Nephron progenitor cell (in vitro differentiated cells): ENCODE results near the gene TEX261.

ENCODE experiments used
- DNase-seq: peaks from one replicate; pipeline ENCODE4 v3.0.0; 2021
- H3K27ac Mint-ChIP-seq: 2 replicates; pipeline ENCODE4 v1.8.0; 2021; ENCODE audit warnings: mild to moderate bottlenecking, moderate library complexity, mixed read lengths
- H3K27me3 Mint-ChIP-seq: 2 replicates; pipeline ENCODE4 v1.8.0; 2021; ENCODE audit warnings: mild to moderate bottlenecking, low read depth, mixed read lengths; ENCODE audit not compliant: poor library complexity
- H3K36me3 Mint-ChIP-seq: 2 replicates; pipeline ENCODE4 v1.8.0; 2021; ENCODE audit warnings: low read depth, mixed read lengths
- H3K4me1 Mint-ChIP-seq: 2 replicates; pipeline ENCODE4 v1.8.0; 2021; ENCODE audit warnings: mixed read lengths
- H3K4me3 Mint-ChIP-seq: 2 replicates; pipeline ENCODE4 v1.8.0; 2021; ENCODE audit warnings: mild to moderate bottlenecking, moderate library complexity, mixed read lengths
- H3K9me3 Mint-ChIP-seq: 2 replicates; pipeline ENCODE4 v1.8.0; 2021; ENCODE audit warnings: mild to moderate bottlenecking, moderate library complexity, mixed read lengths
- TF ChIP-seq, protein P1 (sequence below): fragments of 200-600 bp; sonication (generic); IDR thresholded peaks from 2 replicates; pipeline ENCODE4 v1.5.0; 2021; ENCODE audit warnings: antibody characterized with exemption

Gene TEX261

GRCh38 chr2:70984576-70985282 is 9.9 kb downstream of the TEX261 start:
- no peaks in the 10 kb centered on the region for H3K9me3 Mint-ChIP-seq
- DNase-seq = peak; percentile 77
- H3K4me3 Mint-ChIP-seq = no peak overlapping the region
- H3K36me3 Mint-ChIP-seq = peaks cover 28% of the 10 kb centered on the region
- TF ChIP-seq, protein P1, sequence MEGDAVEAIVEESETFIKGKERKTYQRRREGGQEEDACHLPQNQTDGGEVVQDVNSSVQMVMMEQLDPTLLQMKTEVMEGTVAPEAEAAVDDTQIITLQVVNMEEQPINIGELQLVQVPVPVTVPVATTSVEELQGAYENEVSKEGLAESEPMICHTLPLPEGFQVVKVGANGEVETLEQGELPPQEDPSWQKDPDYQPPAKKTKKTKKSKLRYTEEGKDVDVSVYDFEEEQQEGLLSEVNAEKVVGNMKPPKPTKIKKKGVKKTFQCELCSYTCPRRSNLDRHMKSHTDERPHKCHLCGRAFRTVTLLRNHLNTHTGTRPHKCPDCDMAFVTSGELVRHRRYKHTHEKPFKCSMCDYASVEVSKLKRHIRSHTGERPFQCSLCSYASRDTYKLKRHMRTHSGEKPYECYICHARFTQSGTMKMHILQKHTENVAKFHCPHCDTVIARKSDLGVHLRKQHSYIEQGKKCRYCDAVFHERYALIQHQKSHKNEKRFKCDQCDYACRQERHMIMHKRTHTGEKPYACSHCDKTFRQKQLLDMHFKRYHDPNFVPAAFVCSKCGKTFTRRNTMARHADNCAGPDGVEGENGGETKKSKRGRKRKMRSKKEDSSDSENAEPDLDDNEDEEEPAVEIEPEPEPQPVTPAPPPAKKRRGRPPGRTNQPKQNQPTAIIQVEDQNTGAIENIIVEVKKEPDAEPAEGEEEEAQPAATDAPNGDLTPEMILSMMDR = peak; percentile 76
- no peak overlapping the region for H3K27ac Mint-ChIP-seq
- H3K4me1 Mint-ChIP-seq = peaks cover 19% of the 10 kb centered on the region
- peaks cover 9% of the 10 kb centered on the region for H3K27me3 Mint-ChIP-seq

- Mint-ChIP-seq H3K27me3 (peaks cover 9% of the 10 kb centered on the region), H3K4me3 (no peak overlapping the region), H3K4me1 (peaks cover 19% of the 10 kb centered on the region), H3K9me3 (no peaks in the 10 kb centered on the region), H3K36me3 (peaks cover 28% of the 10 kb centered on the region), H3K27ac (no peak overlapping the region)
- TF ChIP-seq, protein P1 = no peak
- no peak for DNase-seq
Observed at GRCh38 chr2:70984228-70984575, 10.5 kb downstream of the TEX261 start.

DNA sequence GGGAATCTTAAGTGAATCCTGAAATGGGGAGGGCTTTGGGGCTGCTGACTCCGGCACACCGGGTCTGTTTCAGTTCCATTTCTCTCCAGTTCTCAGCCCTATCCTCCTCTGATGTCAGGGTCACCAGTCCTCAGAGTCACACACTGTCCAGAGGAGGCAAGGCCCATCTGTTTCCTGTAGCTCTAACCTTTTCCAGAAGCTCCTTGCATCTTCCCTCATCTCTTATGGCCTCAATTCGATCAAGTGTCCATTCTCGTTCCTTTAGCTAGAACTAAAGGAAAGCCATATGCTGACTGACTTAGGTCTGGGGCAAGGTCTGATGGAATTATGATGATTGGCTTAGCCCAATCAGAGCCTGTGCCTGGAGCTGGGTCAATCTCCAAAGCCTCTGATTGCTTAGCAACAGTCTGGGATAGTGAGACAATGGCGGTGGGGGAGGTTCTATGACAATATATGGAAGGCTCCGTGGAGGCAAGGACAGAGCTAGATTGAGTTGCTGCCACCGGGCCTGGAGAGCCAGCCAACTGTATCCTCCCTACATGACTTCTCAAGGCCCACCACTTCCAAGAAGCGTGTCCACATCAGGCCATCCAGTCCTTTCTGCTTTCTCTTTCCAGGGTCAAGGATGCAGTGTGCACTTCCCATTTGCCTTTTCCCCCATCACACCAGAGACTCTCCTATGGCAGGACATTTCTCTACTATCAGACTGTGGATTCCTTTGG is 11.0 kb downstream of the TEX261 start:
- H3K9me3 Mint-ChIP-seq = no peaks in the 10 kb centered on the region
- no peak overlapping the region for H3K4me3 Mint-ChIP-seq
- H3K27ac Mint-ChIP-seq = peak overlapping the region; percentile 7
- H3K4me1 Mint-ChIP-seq = peaks cover 19% of the 10 kb centered on the region
- H3K36me3 Mint-ChIP-seq = peaks cover 25% of the 10 kb centered on the region
- no peak for DNase-seq
- H3K27me3 Mint-ChIP-seq = peaks cover 9% of the 10 kb centered on the region
- TF ChIP-seq, protein P1 = no peak

- Mint-ChIP-seq H3K4me3 (no peak overlapping the region), H3K27ac (peak overlapping the region; percentile 7), H3K4me1 (peaks cover 23% of the 10 kb centered on the region), H3K36me3 (peaks cover 20% of the 10 kb centered on the region), H3K27me3 (peaks cover 9% of the 10 kb centered on the region), H3K9me3 (no peaks in the 10 kb centered on the region)
- TF ChIP-seq, protein P1 = no peak
- DNase-seq = no peak
Observed at GRCh38 chr2:70982971-70983370, 11.7 kb downstream of the TEX261 start.

DNA sequence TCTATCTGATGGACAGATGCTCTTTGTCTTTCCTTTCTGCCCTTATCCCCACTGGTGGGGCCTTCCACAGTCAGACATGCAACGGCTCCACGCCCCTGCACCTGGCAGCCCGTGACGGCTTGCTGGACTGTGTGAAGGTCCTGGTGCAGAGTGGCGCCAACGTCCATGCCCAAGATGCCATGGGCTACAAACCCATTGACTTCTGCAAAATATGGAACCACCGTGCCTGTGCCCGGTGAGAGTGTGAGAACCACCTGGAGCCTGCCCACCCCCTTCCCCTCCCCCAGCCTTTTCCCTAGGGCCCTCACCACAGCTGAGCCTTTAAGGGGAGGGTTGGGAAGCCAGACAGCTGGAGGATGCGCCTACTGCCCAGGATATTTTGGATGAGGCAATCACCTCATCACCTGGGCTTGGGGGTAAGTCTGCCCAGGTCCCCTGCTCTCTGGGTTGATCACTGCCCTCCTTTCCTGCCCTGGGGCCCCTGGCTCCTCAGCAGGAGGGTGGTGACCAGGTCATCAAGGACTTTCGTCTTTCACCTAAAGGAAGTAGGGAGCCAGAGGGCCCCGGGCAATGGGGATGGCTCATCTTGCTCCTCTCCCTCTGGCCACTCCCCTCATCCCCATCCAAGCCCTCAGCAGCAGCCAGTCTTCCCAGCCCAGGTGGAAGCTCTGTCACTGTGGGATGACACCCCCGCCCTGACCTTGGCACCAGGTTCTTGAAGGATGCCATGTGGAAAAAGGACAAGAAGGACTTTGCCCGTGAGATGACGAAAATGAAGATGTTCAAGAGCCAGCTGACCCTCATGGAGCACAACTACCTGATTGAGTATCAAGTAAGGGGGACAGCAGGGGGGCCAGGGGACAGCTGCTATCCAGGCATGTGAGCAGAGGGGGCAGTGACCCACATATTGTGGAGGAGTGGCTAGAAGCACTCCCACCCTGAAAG is 12.5 kb downstream of the TEX261 start:
- Mint-ChIP-seq H3K9me3 (no peaks in the 10 kb centered on the region), H3K4me1 (peaks cover 31% of the 10 kb centered on the region), H3K4me3 (no peak overlapping the region), H3K27ac (no peak overlapping the region), H3K36me3 (peaks cover 13% of the 10 kb centered on the region), H3K27me3 (peaks cover 3% of the 10 kb centered on the region)
- TF ChIP-seq, protein P1 = no peak
- DNase-seq = no peak
